ENCODE data around the gene DGCR2. TPM values are rescaled to one million over a fixed set of nuclear protein-coding genes. Genes with fewer than 3 reads are reported as not detected.

DGCR2 gene
- total RNA-seq, 1 donor from 2014 or later, result 35.2 TPM

DNA sequence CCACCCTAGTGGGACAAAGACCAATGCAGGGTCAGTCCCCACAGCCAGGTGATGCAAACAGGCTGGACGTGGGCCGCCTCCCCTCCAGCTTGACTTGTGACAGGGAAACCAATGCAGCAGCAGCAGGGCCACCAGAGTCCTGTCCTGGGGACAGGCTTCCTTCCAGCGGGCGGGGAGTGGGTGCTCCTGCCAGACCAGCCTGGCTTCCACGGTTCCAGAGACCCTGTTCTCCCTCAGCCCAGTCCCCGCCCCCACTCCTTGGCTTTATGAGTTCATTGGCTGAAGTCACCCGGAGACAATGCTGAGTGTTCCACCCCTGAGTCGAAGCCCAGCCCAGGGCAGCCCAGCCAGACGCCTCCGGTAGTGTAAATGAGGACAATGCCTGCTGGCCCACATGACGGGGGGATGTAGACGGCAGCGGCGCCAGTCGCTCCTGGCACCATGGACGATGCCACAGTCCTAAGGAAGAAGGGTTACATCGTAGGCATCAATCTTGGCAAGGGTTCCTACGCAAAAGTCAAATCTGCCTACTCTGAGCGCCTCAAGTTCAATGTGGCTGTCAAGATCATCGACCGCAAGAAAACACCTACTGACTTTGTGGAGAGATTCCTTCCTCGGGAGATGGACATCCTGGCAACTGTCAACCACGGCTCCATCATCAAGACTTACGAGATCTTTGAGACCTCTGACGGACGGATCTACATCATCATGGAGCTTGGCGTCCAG lies 8.9 kb upstream of the DGCR2 start, which contains the start of gene TSSK2:
Gene TSSK2 (plus strand): TSS at position 350 of the 726 bp plus-strand sequence. CDS start 92 bp downstream, at position 442.
- DNase-seq (ENCODE audit: low spot score), result no peak

DNA sequence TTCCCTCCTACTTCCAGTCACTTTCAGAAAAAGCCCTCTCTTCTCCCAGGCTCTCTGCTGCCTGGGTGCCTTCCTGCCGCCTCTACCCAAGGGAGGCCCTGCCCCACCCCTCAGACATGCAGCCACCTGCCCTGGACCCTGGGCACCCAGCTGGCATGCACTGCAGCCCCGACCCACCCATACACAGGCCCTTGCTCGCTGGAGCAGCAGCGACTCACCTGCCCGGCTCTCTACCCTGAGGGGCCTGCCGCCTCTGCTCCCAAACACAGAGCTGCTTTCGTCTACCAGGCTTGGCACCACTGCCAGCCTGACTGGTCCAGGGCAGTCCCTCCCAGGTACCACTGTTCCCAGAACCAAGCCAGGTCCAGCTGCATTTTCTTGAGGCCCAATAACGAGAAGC lies 7.7 kb upstream of the DGCR2 start:
- DNase-seq (ENCODE audit: low spot score), result no peak
- intact Hi-C loops (cut with DNase I), result loop anchor here (10.0 kb wide), 2 partner anchors 165 to 305 kb away; partner anchors contain the start of genes CLTCL1, HIRA and MRPL40

More for the DNA sequence above, 8.9 kb upstream of the DGCR2 start, which contains the start of gene TSSK2:
- intact Hi-C loops (cut with DNase I), result no loop called here

DNA sequence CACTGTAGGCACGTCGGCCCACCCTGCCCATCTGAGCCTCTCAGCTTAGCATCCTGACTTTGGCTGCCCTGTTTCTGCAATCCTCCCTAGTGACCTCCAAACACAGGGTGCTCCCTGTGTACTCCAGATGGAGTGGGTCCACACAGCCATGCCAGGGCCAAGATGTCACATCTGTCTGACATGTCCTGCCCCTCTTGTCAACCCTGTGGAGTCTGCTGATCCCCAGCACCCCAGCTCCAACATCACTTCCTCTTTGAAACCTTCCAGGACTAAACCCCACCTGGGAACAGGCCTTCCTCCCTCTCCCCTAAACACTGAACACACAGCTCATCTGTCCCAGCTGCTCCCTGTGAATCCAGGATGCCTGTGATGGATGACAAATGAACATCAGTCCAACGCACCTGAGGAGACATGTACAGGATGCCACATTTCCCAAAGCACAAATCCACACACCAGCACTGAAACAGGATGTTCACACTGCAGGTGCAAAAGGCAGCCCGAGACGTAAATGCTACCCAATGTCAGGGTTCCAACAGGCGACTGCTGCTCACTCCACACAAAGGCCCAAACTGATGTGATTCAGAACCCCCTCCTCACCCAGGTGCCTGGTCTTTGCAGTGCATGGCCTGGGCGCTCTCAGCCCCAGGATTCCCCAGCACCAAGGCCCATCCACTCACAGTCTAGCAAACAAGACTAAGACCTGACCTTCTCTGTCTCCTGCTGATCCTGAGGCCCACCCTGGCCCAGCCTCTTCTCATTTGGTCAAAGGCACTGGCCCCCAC lies 6.9 kb upstream of the DGCR2 start:
- intact Hi-C loops (cut with DNase I), result loop anchor here (10.0 kb wide), 2 partner anchors 166 to 306 kb away; partner anchors contain the start of genes CLTCL1, HIRA and MRPL40
- DNase-seq (ENCODE audit: low spot score), result no peak

- intact Hi-C loops (cut with DNase I), result loop anchor here (10.0 kb wide), 2 partner anchors 167 to 307 kb away; partner anchors contain the start of genes CLTCL1, HIRA and MRPL40
- no peak for DNase-seq (ENCODE audit: low spot score)
Measured at GRCh38 chr22:19128009-19128401, 5.8 kb upstream of the DGCR2 start.

DNA sequence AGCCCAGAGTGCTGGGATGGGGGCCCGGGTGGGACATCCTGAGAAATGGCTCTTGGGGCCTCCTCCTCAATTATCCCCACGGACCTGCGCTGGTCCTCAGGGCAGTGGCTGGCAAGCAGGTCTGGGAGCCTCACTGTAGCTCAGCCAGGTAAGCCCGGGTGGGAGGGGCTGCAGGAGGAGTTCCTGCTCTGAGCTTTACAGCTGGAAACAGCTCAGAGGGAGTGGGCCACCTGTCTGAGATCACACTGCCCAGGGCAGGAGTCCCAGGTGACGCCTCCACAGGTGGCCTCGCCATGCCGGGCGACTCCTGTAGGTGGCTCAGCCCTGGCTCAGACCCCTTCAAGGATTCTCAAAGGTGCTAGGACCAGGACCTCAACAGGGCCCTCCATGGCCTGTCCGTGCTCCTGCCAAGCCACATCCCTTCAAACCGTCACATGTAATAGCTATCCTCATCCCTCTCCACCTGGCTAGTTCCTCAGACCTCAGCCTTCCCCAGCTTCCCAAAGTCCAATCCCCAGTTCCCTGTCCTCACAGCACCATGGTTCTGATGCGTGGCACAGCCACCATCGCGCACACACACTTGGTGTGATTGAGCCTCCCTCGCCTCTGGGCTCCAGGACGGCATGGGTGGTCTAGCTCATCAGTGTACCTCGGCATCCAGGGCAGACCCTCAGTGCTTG lies 5.3 kb upstream of the DGCR2 start:
- DNase-seq (ENCODE audit: low spot score), result no peak
- intact Hi-C loops (cut with DNase I), result loop anchor here (10.0 kb wide), 2 partner anchors 167 to 307 kb away; partner anchors contain the start of genes CLTCL1, HIRA and MRPL40

DNA sequence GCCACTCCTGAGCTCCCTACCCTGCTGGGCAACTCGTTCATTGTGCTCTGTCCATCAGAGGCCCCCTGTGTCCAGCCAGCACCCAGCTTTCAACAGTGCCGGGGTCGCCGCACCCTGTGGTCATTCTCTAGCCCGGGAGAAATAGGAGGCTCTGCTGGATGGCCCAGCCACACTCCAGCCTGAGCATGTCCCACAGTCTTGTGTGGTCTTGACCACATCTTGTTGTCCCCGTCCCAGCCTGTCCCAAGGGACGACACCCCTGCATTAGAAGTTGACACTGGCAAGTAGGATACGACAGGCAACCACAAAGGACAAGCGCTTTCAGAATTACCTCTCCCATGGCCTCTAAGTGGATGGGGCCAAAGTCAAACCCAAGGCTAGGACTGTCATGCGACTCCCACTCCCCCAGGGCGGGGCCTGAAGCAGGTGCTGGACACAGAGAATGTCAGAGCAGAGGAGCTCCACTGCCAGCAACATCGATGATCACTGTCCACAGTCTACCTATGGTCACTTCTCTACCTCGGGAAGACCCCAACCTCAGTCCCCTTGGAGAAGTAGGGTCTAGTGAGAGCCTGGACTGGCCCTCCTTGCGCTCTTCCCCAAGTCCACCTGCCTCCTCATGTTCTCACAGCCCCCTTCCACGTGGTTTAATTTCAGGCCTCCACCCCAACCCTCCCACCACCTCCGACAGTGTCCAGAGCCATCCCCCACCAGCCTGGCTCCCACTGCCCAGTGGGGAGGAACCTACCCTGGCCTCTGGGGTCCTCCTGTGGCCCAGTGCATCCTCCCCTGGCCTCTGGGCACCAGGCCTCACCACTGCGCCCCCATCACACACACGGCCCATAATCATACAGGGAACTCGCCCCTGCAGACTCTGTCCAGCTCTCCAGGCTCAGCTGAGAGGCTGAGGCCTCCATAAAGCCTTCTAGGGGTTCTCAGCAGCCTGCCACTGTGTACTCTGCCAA lies 4.4 kb upstream of the DGCR2 start:
- DNase-seq (ENCODE audit: low spot score), result no peak
- intact Hi-C loops (cut with DNase I), result loop anchor here (10.0 kb wide), 2 partner anchors 168 to 308 kb away; partner anchors contain the start of genes CLTCL1, HIRA and MRPL40

DNA sequence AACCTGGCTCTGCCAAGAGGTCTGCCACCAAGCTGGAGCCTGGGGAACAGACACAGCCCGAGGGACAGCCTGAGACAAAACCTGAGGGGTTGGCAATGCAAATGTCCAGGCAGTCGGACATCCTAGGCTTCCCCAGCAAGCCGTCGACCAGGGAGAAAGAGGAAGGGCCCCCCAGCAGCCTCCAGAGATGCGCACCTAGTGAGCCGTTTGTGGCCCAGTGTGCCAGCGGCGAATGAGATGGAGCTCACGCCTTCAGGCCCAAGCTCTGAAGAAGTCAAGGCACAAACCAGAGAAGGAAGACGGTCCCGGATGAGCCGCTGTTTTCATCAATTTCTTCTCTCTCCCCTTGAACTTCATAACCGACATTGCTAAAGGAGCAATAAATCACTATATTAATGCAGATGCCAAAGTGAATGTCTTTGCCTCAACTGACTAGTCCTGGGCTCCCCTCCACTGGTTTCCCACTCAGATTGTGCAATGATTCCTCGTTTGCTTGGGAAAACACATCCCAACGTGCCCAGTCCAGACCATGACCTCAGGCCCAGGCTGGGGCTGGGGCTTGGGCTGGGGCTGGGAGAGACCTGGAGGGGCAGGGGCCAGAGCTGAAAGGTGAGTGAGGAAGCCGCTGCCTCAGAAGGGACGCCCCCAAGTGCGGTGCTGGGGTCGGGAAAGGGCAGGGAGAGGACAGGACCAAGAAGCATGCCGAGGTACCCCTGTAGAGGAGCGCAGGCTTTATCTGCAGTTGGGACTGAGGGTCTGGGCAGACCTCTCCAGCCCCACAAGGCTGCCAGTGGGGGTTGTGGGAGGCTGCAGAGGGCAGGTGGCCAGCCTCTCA lies 3.5 kb upstream of the DGCR2 start:
- DNase-seq (ENCODE audit: low spot score), result no peak
- intact Hi-C loops (cut with DNase I), result loop anchor here (10.0 kb wide), 2 partner anchors 169 to 309 kb away; partner anchors contain the start of genes CLTCL1, HIRA and MRPL40

GRCh38 chr22:19125011-19125410 lies 2.8 kb upstream of the DGCR2 start:
- intact Hi-C loops (cut with DNase I), result loop anchor here (10.0 kb wide), 2 partner anchors 170 to 310 kb away; partner anchors contain the start of genes CLTCL1, HIRA and MRPL40
- no peak for DNase-seq (ENCODE audit: low spot score)

DNA sequence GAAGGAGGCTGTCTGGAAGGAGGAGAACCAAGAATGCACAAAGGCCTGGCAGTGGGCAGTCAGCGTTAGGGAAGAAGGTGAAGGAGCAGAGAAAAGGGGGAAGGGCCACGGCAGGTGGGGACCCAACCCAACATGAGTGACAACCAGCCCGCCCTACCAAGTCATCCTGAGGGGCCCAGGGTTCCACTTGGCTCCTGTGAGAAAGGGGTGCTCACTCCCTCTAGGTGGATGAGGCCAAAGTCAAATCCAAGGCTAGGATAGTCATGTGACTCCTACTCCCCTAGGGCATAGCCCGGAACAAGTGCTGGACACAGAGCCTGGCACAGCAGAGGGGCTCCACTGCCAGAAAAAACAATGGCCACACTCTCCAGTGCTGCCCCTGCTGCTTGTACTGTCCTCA lies 2.2 kb upstream of the DGCR2 start:
- intact Hi-C loops (cut with DNase I), result loop anchor here (5.0 to 10.0 kb wide), 3 partner anchors 53 to 310 kb away; partner anchors contain the start of genes CLTCL1, HIRA, MRPL40 and SLC25A1
- no peak for DNase-seq (ENCODE audit: low spot score)

- intact Hi-C loops (cut with DNase I), result loop anchor here (5.0 to 10.0 kb wide), 3 partner anchors 53 to 311 kb away; partner anchors contain the start of genes CLTCL1, HIRA, MRPL40 and SLC25A1
- DNase-seq (ENCODE audit: low spot score), result no peak
Measured at GRCh38 chr22:19123936-19124335, 1.7 kb upstream of the DGCR2 start.

DNA sequence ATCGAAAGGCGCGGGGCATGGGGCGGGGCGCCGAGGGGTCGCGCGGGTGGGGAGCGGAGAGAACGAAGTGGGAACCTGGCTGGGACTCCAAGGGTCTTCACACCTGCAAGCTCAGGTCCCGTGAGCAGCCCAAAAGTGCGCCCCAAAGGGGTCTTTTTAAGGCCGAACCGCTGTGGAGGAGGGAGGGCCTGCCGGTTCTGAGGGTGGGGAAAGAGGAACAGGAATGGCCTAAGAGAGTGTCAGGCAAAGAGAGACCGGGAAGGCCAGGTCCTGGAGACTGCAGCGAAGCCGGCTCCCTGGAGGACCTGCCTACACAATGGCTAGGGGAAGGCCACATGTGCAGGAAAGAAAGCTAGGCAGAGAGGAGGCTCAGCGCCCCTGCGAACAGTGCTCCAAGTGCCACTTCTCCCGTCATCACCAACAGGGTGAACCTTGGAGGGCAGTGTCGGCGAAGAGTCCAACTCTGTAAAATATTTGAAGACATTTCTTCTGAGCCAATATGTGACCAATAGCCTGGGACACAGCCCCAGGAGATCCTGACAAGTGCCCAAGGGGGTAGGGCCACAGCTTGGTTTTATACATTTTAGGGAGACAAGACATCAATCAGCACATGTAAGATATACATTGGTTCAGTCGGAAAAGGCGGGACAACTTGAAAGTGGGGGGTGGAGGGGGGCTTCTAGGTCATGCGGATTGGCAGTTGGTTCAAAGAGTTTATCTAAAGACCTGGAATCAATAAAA lies 710 bp upstream of the DGCR2 start:
- no peak for DNase-seq (ENCODE audit: low spot score)
- intact Hi-C loops (cut with DNase I), result loop anchor here (1.0 to 10.0 kb wide), 4 partner anchors 21 to 312 kb away; partner anchors contain the start of genes CLTCL1, ESS2, HIRA and MRPL40

GRCh38 chr22:19121631-19122142 lies 525 bp downstream of the DGCR2 start:
- intact Hi-C loops (cut with DNase I), result loop anchor here (1.0 to 10.0 kb wide), 4 partner anchors 23 to 313 kb away; partner anchors contain the start of genes CLTCL1, ESS2, HIRA and MRPL40
- DNase-seq (ENCODE audit: low spot score), result peak; percentile 83

DNA sequence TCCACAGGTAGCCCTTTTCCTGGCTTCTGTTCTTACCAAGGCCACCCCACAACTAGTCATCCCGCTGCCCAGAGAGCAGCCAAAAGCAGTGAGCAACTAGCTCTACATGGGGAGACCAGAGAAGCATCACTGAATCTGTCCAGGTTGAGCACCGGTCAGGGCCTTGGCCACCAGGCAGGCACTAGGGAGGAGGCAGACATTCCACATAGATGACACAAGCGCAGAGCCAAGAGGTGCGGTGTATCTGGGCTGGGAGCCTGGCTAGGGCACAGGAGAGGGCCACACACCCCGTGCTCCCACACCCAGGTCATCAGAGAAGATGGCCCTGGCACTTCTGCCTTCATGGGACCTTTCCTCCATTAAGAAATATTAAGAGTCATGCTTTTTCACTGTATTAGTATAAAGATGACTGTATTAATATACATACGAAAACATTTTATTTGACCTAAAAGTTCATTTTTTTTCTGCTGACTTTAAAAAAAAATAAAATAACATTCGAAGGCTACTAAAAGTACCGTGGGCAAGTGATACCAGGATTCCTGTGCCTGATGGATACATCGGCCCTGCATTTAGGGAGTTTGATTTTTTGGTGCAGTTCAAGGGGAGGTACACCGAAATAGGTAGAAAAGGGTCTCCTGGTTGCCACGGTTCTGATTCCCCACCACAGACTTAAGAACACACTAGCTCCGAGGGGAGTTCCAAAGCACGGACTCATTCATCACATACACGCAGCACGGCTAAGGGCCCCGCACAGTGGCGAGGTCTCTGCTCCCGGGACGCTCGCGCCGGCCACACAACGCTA lies 1.2 kb downstream of the DGCR2 start:
- DNase-seq (ENCODE audit: low spot score), result peak; percentile 83
- intact Hi-C loops (cut with DNase I), result loop anchor here (5.0 to 10.0 kb wide), 3 partner anchors 56 to 314 kb away; partner anchors contain the start of genes CLTCL1, HIRA, MRPL40 and SLC25A1

DNA sequence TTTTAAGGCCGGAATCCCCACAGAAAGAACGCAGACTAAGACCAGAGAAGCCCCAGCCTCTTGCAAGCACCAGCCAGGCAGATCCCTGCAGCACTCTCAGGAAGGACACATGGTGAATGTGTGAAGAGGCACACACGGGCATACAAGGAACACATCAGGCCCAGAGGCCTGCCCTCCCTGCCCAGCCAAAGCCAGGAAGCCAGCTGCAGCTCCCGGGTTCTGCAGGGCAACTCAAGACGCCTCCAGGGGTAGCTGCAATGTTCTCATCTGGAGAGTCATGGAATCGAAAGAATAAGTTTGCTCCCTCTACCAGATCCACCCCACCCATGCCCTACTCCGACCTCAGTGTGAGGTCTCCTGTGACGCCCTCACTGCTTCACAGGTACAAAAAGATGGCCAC lies 2.3 kb downstream of the DGCR2 start:
- DNase-seq (ENCODE audit: low spot score), result no peak
- intact Hi-C loops (cut with DNase I), result loop anchor here (5.0 to 10.0 kb wide), 3 partner anchors 57 to 315 kb away; partner anchors contain the start of genes CLTCL1, HIRA, MRPL40 and SLC25A1

DNA sequence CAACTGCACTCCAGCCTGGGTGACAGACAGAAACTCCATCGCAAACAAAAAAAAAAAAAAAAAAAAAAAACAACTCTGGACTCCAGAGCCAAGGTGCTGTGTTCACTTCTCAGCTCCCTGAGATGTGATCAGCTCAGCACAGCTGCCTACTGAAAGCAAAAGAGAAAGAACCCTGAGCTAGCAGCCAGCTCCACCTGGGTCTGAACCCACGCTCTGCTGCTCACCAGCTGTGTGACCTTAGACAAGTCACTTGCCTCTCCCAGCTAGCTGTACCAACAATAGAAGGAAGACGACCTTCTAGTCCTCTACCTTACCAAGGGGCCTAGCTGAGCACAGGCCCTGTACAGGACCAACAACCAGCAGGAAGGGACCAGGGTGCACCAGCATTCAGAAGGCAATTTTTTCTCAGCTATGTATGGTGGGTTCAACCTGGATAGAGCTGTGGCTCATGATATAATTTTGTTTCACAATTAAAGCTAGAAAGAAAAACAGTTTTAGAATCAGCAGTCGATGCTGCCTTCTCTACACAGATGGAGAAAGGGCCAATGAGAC lies 3.8 kb downstream of the DGCR2 start:
- DNase-seq (ENCODE audit: low spot score), result no peak
- intact Hi-C loops (cut with DNase I), result no loop called here
